ENCODE measurements around the gene GRID2IP.

DNA sequence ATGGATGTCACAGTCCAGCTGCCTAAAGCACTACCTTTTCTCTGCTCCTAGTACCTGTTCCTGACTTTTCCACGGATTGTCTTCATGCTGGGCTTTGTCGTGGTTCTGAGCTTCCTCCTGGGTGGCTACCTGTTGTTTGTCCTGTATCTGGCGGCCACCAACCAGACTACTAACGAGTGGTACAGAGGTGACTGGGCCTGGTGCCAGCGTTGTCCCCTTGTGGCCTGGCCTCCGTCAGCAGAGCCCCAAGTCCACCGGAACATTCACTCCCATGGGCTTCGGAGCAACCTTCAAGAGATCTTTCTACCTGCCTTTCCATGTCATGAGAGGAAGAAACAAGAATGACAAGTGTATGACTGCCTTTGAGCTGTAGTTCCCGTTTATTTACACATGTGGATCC lies 37.3 kb upstream of the GRID2IP start:
- TF ChIP-seq FOXA1 (IDR thresholded peaks at IDR 0.05) = no peak
- TF ChIP-seq SP1 (IDR thresholded peaks at IDR 0.05) = no peak
- TF ChIP-seq FOXK2 (IDR thresholded peaks at IDR 0.05) = no peak
- no peak for TF ChIP-seq SUZ12 (IDR thresholded peaks at IDR 0.05)
- no peak for TF ChIP-seq ZNF384 (IDR thresholded peaks at IDR 0.05)
- TF ChIP-seq TARDBP (IDR thresholded peaks at IDR 0.05) = no peak
- TF ChIP-seq CTBP1 (IDR thresholded peaks at IDR 0.05; ENCODE audit: borderline replicate concordance) = no peak
- TF ChIP-seq ELF4 (IDR thresholded peaks at IDR 0.05) = no peak
- TF ChIP-seq NFRKB (IDR thresholded peaks at IDR 0.05) = no peak

All from HEK293T (cell line).